Fibroblast of lung (primary cell): ENCODE data around the gene RADIL.

Experiments used
- CTCF ChIP-seq, 2 donors: IDR thresholded peaks in 1 of 2; conservative IDR thresholded peaks in 1 of 2; 1 replicate in 1 of 2; 2 replicates in 1 of 2; pipeline ENCODE4 v1.5.1; 2011 to 2012; ENCODE audit warnings: low read length in 2 of 2, control low read depth in 1 of 2, inconsistent platforms in 1 of 2, low read depth in 1 of 2, mild to moderate bottlenecking in 1 of 2
- EZH2 ChIP-seq: IDR thresholded peaks from 2 replicates; pipeline ENCODE4 v1.5.1; 2012; ENCODE audit warnings: low read length, control low read depth, mild to moderate bottlenecking; ENCODE audit errors: missing control alignments

- no peak for TF ChIP-seq CTCF (conservative IDR thresholded peaks at IDR 0.05 in 1 of 2, IDR thresholded peaks at IDR 0.05 in 1 of 2; ENCODE audit: low read depth in 1 of 2, low read length in 2 of 2)
- no peak for TF ChIP-seq EZH2
These were observed 75.0 kb downstream of the RADIL start for GRCh38 chr7:4808565-4808964.
